Activated CD4-positive, alpha-beta memory T cell treated with anti-CD3 and anti-CD28 coated beads, Interleukin-2, amount 10 ng/mL, durations not matched to agents 7 days and 5 days (primary cell): ENCODE results near the gene RANBP3. TPM values are rescaled to one million over a fixed set of nuclear protein-coding genes. Genes with fewer than 3 reads are reported as not detected.

Experiments used
- CTCF ChIA-PET: fragments of 350-600 bp; sonication (Branson Sonifier 250); formaldehyde crosslinking; loops from one replicate; lab custom pipeline; 2021; ENCODE audit warnings: antibody characterized with exemption, inconsistent platforms; lab: Charles Lee
- POLR2A ChIA-PET: fragments of 350-600 bp; sonication (Branson Sonifier 250); formaldehyde crosslinking; loops from one replicate; lab custom pipeline; 2021; ENCODE audit warnings: antibody characterized with exemption; lab: Charles Lee
- DNase-seq: peaks from one replicate; pipeline ENCODE4 v3.0.0-alpha.2; 2020
- H3K27ac Mint-ChIP-seq: one replicate; pipeline ENCODE4 v1.8.0; 2021; ENCODE audit warnings: mild to moderate bottlenecking, mixed read lengths
- H3K27me3 Mint-ChIP-seq: one replicate; pipeline ENCODE4 v1.8.0; 2021; ENCODE audit warnings: mixed read lengths
- H3K36me3 Mint-ChIP-seq: one replicate; pipeline ENCODE4 v1.8.0; 2021; ENCODE audit warnings: low read depth, mixed read lengths
- H3K4me1 Mint-ChIP-seq: one replicate; pipeline ENCODE4 v1.8.0; 2021; ENCODE audit warnings: mixed read lengths
- H3K4me3 Mint-ChIP-seq: one replicate; pipeline ENCODE4 v1.8.0; 2021; ENCODE audit warnings: mild to moderate bottlenecking, mixed read lengths
- H3K9me3 Mint-ChIP-seq: one replicate; pipeline ENCODE4 v1.8.0; 2021; ENCODE audit warnings: mixed read lengths
- total RNA-seq, 2 experiments: library from RNA; stranded (reverse); gene quantifications; one replicate each; pipeline ENCODE4 v1.2.3, GENCODE V29; 2021

The RANBP3 gene
- total RNA-seq, 2 experiments from 2014 or later, result 78.1 to 85.1 TPM

GRCh38 chr19:5958074-5958850 is 19.7 kb downstream of the RANBP3 start:
- no peaks in the 10 kb centered on the region for H3K27me3 Mint-ChIP-seq
- H3K9me3 Mint-ChIP-seq, result no peaks in the 10 kb centered on the region
- H3K4me3 Mint-ChIP-seq, result no peak overlapping the region
- H3K27ac Mint-ChIP-seq, result peak overlapping the region; percentile 70
- H3K36me3 Mint-ChIP-seq, result peaks cover 15% of the 10 kb centered on the region
- no peak for DNase-seq
- POLR2A ChIA-PET, result interaction anchor here (1.1 kb wide), 1 partner anchor 9 kb away, joined by 3 read pairs; no protein-coding TSS in a partner anchor
- CTCF ChIA-PET, result interaction anchor here (2.7 kb wide), 1 partner anchor 9 kb away, joined by 20 read pairs; no protein-coding TSS in a partner anchor
- peaks cover 82% of the 10 kb centered on the region for H3K4me1 Mint-ChIP-seq

- Mint-ChIP-seq H3K36me3 (peaks cover 24% of the 10 kb centered on the region), H3K4me3 (no peak overlapping the region), H3K27ac (no peak overlapping the region), H3K9me3 (no peaks in the 10 kb centered on the region), H3K27me3 (no peaks in the 10 kb centered on the region), H3K4me1 (peaks cover 82% of the 10 kb centered on the region)
- ChIA-PET POLR2A (no interaction called here), CTCF (interaction anchor here (2.7 kb wide), 1 partner anchor 10 kb away, joined by 20 read pairs; no protein-coding TSS in a partner anchor)
- no peak for DNase-seq
Measured at GRCh38 chr19:5957170-5957569, 20.8 kb downstream of the RANBP3 start.

- POLR2A ChIA-PET, result no interaction called here
- no peak overlapping the region for H3K4me3 Mint-ChIP-seq
- peaks cover 27% of the 10 kb centered on the region for H3K36me3 Mint-ChIP-seq
- CTCF ChIA-PET, result interaction anchor here (2.7 kb wide), 1 partner anchor 11 kb away, joined by 20 read pairs; no protein-coding TSS in a partner anchor
- H3K27me3 Mint-ChIP-seq, result no peaks in the 10 kb centered on the region
- peaks cover 82% of the 10 kb centered on the region for H3K4me1 Mint-ChIP-seq
- no peaks in the 10 kb centered on the region for H3K9me3 Mint-ChIP-seq
- peak overlapping the region; percentile 13 for H3K27ac Mint-ChIP-seq
- no peak for DNase-seq
Measured at GRCh38 chr19:5956728-5957127, 21.2 kb downstream of the RANBP3 start.

- ChIA-PET POLR2A (no interaction called here), CTCF (interaction anchor here (2.7 kb wide), 1 partner anchor 11 kb away, joined by 20 read pairs; no protein-coding TSS in a partner anchor)
- H3K27ac Mint-ChIP-seq, result peak overlapping the region; percentile 13
- H3K9me3 Mint-ChIP-seq, result no peaks in the 10 kb centered on the region
- DNase-seq, result no peak
- H3K4me3 Mint-ChIP-seq, result no peak overlapping the region
- no peaks in the 10 kb centered on the region for H3K27me3 Mint-ChIP-seq
- H3K36me3 Mint-ChIP-seq, result peaks cover 30% of the 10 kb centered on the region
- peaks cover 82% of the 10 kb centered on the region for H3K4me1 Mint-ChIP-seq
Measured at GRCh38 chr19:5956323-5956722, 21.6 kb downstream of the RANBP3 start.

DNA sequence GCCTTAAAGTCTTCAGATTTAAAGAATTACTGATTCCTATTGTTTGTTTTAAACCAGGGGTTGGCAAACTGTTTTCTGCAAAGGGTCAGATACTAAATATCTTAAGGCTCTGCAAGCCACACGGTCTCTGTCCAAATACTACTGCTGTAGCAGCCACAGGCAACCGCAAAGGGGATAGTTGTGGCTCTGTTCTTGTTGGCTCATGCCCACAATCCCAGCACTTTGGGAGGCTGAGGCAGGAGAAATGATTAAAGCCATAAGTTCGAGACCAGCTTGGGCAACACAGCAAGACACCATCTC is 22.4 kb downstream of the RANBP3 start:
- no peak overlapping the region for H3K4me3 Mint-ChIP-seq
- CTCF ChIA-PET, result interaction anchor here (2.0 to 2.7 kb wide), 2 partner anchors 11 to 12 kb away, joined by 8 to 20 read pairs; no protein-coding TSS in a partner anchor
- no peak for DNase-seq
- peak overlapping the region; percentile 59 for H3K27ac Mint-ChIP-seq
- POLR2A ChIA-PET, result no interaction called here
- peaks cover 82% of the 10 kb centered on the region for H3K4me1 Mint-ChIP-seq
- H3K36me3 Mint-ChIP-seq, result peaks cover 37% of the 10 kb centered on the region
- no peaks in the 10 kb centered on the region for H3K27me3 Mint-ChIP-seq
- H3K9me3 Mint-ChIP-seq, result no peaks in the 10 kb centered on the region

DNA sequence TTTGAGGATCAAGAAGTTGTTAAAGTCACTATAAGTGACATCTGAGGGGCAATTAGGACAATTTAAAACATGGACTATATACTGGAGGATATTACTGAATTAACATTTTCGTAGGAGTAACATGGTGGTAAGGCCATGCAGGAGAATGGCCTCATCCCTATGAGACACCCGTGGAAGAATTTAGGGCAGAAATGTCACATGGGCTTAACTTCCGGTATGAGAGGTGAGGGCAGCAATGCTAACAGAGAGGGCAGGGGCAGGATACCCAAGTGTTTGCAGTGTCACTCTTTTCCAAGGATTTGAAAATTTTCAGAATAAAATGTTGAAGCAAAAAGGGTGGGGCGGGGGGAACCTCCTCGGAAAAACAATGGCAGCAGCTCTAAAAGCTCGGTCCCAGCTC is 23.6 kb downstream of the RANBP3 start:
- CTCF ChIA-PET, result interaction anchor here (2.0 kb wide), 1 partner anchor 13 kb away, joined by 8 read pairs; no protein-coding TSS in a partner anchor
- Mint-ChIP-seq H3K36me3 (peaks cover 40% of the 10 kb centered on the region), H3K27ac (peak overlapping the region; percentile 92), H3K27me3 (no peaks in the 10 kb centered on the region), H3K4me3 (peak overlapping the region; percentile 62), H3K4me1 (peaks cover 83% of the 10 kb centered on the region), H3K9me3 (no peaks in the 10 kb centered on the region)
- POLR2A ChIA-PET, result interaction anchor here (1.9 to 4.9 kb wide), 2 partner anchors 8 to 24 kb away, joined by 10 to 25 read pairs; partner anchors contain the start of gene RANBP3
- DNase-seq, result no peak

GRCh38 chr19:5953680-5954213 is 24.2 kb downstream of the RANBP3 start:
- peak overlapping the region; percentile 92 for H3K27ac Mint-ChIP-seq
- peaks cover 40% of the 10 kb centered on the region for H3K36me3 Mint-ChIP-seq
- DNase-seq, result peak; percentile 47
- H3K4me1 Mint-ChIP-seq, result peaks cover 85% of the 10 kb centered on the region
- ChIA-PET POLR2A (interaction anchor here (0.9 to 4.9 kb wide), 7 partner anchors 9 to 235 kb away, joined by 3 to 25 read pairs (median 3); partner anchors contain the start of genes NDUFA11, RANBP3 and VMAC), CTCF (interaction anchor here (2.0 kb wide), 1 partner anchor 13 kb away, joined by 8 read pairs; no protein-coding TSS in a partner anchor)
- no peaks in the 10 kb centered on the region for H3K9me3 Mint-ChIP-seq
- H3K4me3 Mint-ChIP-seq, result peak overlapping the region; percentile 62
- H3K27me3 Mint-ChIP-seq, result no peaks in the 10 kb centered on the region

- ChIA-PET POLR2A (interaction anchor here (0.9 to 4.9 kb wide), 7 partner anchors 9 to 234 kb away, joined by 3 to 25 read pairs (median 3); partner anchors contain the start of genes NDUFA11, RANBP3 and VMAC), CTCF (no interaction called here)
- peak overlapping the region; percentile 92 for H3K27ac Mint-ChIP-seq
- H3K36me3 Mint-ChIP-seq, result peaks cover 44% of the 10 kb centered on the region
- no peak for DNase-seq
- H3K27me3 Mint-ChIP-seq, result no peaks in the 10 kb centered on the region
- no peaks in the 10 kb centered on the region for H3K9me3 Mint-ChIP-seq
- peak overlapping the region; percentile 62 for H3K4me3 Mint-ChIP-seq
- peaks cover 87% of the 10 kb centered on the region for H3K4me1 Mint-ChIP-seq
Measured at GRCh38 chr19:5953030-5953589, 24.8 kb downstream of the RANBP3 start.

GRCh38 chr19:5952193-5953029 is 25.5 kb downstream of the RANBP3 start:
- no peak for DNase-seq
- ChIA-PET POLR2A (interaction anchor here (0.9 to 4.9 kb wide), 8 partner anchors 10 to 233 kb away, joined by 3 to 25 read pairs (median 4); partner anchors contain the start of genes NDUFA11, RANBP3 and VMAC), CTCF (interaction anchor here (2.1 kb wide), 1 partner anchor 15 kb away, joined by 9 read pairs; no protein-coding TSS in a partner anchor)
- Mint-ChIP-seq H3K27ac (peak overlapping the region; percentile 92), H3K36me3 (peaks cover 48% of the 10 kb centered on the region), H3K4me1 (peaks cover 88% of the 10 kb centered on the region), H3K9me3 (no peaks in the 10 kb centered on the region), H3K4me3 (no peak overlapping the region), H3K27me3 (no peaks in the 10 kb centered on the region)

DNA sequence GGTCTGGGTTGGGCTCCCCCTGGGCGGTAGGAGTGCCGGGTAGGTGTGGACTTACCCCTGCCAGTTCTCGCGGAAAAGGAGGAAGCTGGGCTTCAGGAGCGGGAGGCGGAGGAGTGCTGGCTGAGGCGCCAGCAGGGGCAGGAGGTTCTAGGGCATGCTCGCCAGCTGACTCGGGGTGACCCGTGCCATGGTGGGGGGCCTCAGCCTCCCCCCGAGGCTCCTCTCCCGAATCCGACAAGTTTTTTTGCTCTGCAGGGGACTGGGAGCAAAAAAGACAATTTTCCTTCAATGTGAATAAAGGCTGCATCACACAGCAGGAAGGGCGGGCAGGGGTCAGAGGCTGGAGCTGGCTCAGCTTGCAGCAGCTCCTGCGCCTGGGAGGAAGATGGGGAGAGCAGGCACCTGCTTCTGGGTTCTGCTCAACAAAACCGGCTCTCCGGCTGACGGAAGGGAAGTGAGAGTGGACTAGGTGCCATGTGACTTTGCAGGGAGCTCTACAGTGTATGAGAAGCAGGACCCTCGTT is 26.5 kb downstream of the RANBP3 start:
- no peak for DNase-seq
- Mint-ChIP-seq H3K27me3 (no peaks in the 10 kb centered on the region), H3K4me3 (no peak overlapping the region), H3K4me1 (peaks cover 83% of the 10 kb centered on the region), H3K27ac (peak overlapping the region; percentile 92), H3K36me3 (peaks cover 44% of the 10 kb centered on the region), H3K9me3 (no peaks in the 10 kb centered on the region)
- CTCF ChIA-PET, result interaction anchor here (1.9 to 2.1 kb wide), 2 partner anchors 11 to 17 kb away, joined by 5 to 9 read pairs; no protein-coding TSS in a partner anchor
- POLR2A ChIA-PET, result interaction anchor here (1.2 to 4.9 kb wide), 3 partner anchors 11 to 48 kb away, joined by 6 to 25 read pairs (median 13); partner anchors contain the start of genes NDUFA11, RANBP3 and VMAC

DNA sequence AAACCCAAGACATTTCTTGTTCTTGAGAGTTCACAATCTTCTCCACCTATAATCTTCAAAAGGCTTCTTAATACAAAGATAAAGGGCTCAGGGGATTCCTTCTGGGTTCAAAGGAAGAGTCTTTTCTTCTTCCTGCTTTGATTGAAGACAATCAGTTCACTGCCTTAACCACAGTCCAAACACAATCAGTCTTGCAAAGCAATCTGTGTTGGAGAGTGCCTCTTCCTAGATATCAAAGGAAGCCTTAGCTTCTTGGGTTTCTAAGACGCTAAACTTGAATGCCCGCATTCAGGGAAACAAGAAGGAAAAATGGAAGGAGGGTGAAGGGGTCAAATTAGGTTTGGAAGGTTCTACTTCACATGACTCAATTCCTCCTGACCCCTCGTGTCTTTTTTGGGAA is 27.2 kb downstream of the RANBP3 start:
- POLR2A ChIA-PET, result interaction anchor here (3.1 to 4.9 kb wide), 2 partner anchors 28 to 47 kb away, joined by 13 to 25 read pairs; partner anchors contain the start of genes NDUFA11, RANBP3 and VMAC
- H3K9me3 Mint-ChIP-seq, result no peaks in the 10 kb centered on the region

More for the DNA sequence above, 27.2 kb downstream of the RANBP3 start:
- Mint-ChIP-seq H3K4me3 (no peak overlapping the region), H3K36me3 (peaks cover 47% of the 10 kb centered on the region), H3K27ac (peak overlapping the region; percentile 91), H3K27me3 (no peaks in the 10 kb centered on the region), H3K4me1 (peaks cover 79% of the 10 kb centered on the region)
- no peak for DNase-seq
- CTCF ChIA-PET, result interaction anchor here (1.9 to 2.1 kb wide), 2 partner anchors 12 to 17 kb away, joined by 5 to 9 read pairs; no protein-coding TSS in a partner anchor
